ENCODE measurements around the gene EXOC6B. TPM values are rescaled to one million over a fixed set of nuclear protein-coding genes. Genes with fewer than 3 reads are reported as not detected.

The EXOC6B gene
- total RNA-seq, 3 donors from 2014 or later, result 6.5 to 7.3 (median 6.8) TPM

DNA sequence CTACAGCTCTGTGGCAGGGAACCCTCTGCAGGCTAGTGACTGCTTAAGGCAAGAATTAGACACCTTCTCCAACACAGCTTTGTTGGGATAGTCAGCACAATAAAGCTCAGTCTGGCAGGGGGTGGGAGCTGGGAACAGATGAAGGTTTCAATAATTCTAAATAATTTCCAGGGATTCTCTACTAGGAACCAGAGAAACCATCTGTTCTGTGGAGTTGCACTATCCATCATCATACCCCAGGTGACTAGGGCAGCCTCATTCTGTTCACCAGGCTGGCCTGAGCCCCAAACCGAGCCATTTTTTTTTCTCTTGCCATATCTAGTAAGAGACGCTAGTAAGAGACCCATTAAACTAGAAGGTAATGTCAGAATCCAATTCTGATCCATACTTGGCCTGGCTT lies 642.4 kb downstream of the EXOC6B start:
- ATAC-seq, result no peak
- Mint-ChIP-seq H3K9me3 (peaks cover 3% of the 10 kb centered on the region), H3K36me3 (ENCODE audit: insufficient read depth) (peaks cover 15% of the 10 kb centered on the region), H3K4me3 (no peak overlapping the region), H3K4me1 (ENCODE audit: low read depth) (no peaks in the 10 kb centered on the region), H3K27me3 (ENCODE audit: low read depth) (no peaks in the 10 kb centered on the region)
- DNase-seq, result no peak

DNA sequence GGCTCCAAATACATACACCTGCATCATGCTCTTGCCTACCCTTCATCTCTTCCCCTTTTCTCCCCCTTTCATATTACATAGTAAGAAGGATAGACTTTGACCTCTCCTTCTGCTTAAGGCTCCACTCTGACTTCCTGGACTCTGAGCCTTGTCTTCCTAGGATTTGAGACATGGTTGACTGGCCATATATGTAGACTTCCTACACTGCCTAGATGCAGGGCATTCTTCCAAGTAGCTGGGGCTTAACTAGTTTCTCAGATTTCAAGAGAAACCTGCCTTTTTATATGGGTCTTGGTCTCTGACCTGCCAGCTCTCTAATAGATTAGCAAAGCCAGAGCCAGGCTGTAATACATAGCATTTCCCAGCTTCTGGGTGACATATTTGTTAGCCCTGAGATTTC lies 642.8 kb downstream of the EXOC6B start:
- no peaks in the 10 kb centered on the region for H3K4me1 Mint-ChIP-seq (ENCODE audit: low read depth)
- H3K4me3 Mint-ChIP-seq, result no peak overlapping the region
- no peaks in the 10 kb centered on the region for H3K27me3 Mint-ChIP-seq (ENCODE audit: low read depth)
- peaks cover under 1% of the 10 kb centered on the region for H3K9me3 Mint-ChIP-seq
- H3K36me3 Mint-ChIP-seq (ENCODE audit: insufficient read depth), result peaks cover 11% of the 10 kb centered on the region
- DNase-seq (no peak), ATAC-seq (no peak)

DNA sequence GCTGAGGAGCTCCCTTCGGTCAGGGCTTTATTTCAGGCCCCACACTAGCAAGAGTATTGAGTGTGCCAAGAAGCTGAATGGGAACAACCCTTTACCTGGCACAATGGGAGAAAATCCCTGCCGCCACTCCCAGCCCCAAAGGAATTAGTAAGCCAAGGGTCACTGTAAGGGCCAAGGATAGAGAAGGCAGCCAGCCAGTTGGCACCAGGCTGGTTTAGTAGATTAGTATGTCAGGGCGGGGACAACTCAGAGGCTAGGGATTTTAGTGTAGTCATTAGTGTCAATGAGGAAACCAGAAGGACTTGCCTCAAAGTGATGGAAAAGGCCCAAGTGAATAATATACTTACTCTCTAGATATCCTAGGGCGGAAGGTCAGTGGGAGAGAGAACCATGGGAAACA lies 643.3 kb downstream of the EXOC6B start:
- H3K36me3 Mint-ChIP-seq (ENCODE audit: insufficient read depth), result peaks cover 15% of the 10 kb centered on the region
- DNase-seq (no peak), ATAC-seq (no peak)
- no peaks in the 10 kb centered on the region for H3K4me1 Mint-ChIP-seq (ENCODE audit: low read depth)
- no peak overlapping the region for H3K4me3 Mint-ChIP-seq
- H3K9me3 Mint-ChIP-seq, result no peaks in the 10 kb centered on the region
- H3K27me3 Mint-ChIP-seq (ENCODE audit: low read depth), result no peaks in the 10 kb centered on the region

DNA sequence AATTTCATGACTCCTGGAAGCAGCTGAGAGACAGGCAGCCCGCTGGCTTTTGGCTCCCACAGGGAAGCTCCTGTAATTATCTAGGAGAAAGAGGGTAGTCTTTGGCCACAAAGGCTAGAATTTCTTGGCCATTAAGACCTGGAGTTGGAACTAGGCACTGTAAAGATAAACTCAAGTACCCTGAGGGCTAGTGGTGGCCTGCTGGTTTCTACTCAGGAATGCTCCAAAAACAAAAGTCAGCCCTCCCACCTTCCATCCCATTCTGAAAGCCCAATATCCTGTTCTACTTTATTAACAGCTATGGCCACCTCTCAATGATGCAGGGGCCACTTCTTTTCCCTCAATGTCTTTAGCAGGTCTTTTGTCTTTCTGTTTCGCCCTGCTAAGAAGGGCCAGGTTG lies 644.2 kb downstream of the EXOC6B start:
- H3K4me1 Mint-ChIP-seq (ENCODE audit: low read depth), result no peaks in the 10 kb centered on the region
- no peak for ATAC-seq
- H3K4me3 Mint-ChIP-seq, result no peak overlapping the region
- H3K36me3 Mint-ChIP-seq (ENCODE audit: insufficient read depth), result peaks cover 15% of the 10 kb centered on the region
- no peaks in the 10 kb centered on the region for H3K27me3 Mint-ChIP-seq (ENCODE audit: low read depth)
- DNase-seq, result no peak
- no peaks in the 10 kb centered on the region for H3K9me3 Mint-ChIP-seq

- no peaks in the 10 kb centered on the region for H3K27me3 Mint-ChIP-seq (ENCODE audit: low read depth)
- no peaks in the 10 kb centered on the region for H3K9me3 Mint-ChIP-seq
- ATAC-seq, result no peak
- no peak overlapping the region for H3K4me3 Mint-ChIP-seq
- no peaks in the 10 kb centered on the region for H3K4me1 Mint-ChIP-seq (ENCODE audit: low read depth)
- no peak for DNase-seq
- H3K36me3 Mint-ChIP-seq (ENCODE audit: insufficient read depth), result peaks cover 22% of the 10 kb centered on the region
These were observed 645.5 kb downstream of the EXOC6B start for GRCh38 chr2:72180351-72180750.

DNA sequence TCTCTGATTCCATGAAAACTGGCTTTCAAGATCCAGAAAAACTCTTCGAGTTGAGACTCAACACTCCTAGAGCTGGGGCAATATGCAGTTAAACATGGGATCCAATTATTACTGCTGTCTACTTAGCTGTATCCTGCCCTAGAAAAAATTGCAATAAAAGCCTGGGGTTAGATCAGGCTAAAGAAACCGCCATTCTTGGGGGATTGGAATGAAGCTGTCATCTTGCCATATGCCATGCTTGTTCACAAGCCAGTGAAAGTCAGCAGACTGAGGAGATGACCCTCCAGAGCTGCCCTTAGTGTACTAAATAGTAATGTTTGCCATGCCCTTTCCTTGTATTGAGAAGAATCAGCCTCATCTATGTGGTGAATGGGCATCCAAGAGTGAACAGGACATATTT lies 647.3 kb downstream of the EXOC6B start:
- H3K36me3 Mint-ChIP-seq (ENCODE audit: insufficient read depth), result peaks cover 26% of the 10 kb centered on the region
- DNase-seq (no peak), ATAC-seq (no peak)
- H3K9me3 Mint-ChIP-seq, result no peaks in the 10 kb centered on the region
- no peaks in the 10 kb centered on the region for H3K27me3 Mint-ChIP-seq (ENCODE audit: low read depth)
- H3K4me1 Mint-ChIP-seq (ENCODE audit: low read depth), result no peaks in the 10 kb centered on the region
- no peak overlapping the region for H3K4me3 Mint-ChIP-seq

GRCh38 chr2:72176281-72176680 lies 649.6 kb downstream of the EXOC6B start:
- no peak for DNase-seq
- H3K27me3 Mint-ChIP-seq (ENCODE audit: low read depth), result no peaks in the 10 kb centered on the region
- H3K4me3 Mint-ChIP-seq, result no peak overlapping the region
- no peaks in the 10 kb centered on the region for H3K9me3 Mint-ChIP-seq
- ATAC-seq, result no peak
- H3K36me3 Mint-ChIP-seq (ENCODE audit: insufficient read depth), result peaks cover 23% of the 10 kb centered on the region
- no peaks in the 10 kb centered on the region for H3K4me1 Mint-ChIP-seq (ENCODE audit: low read depth)

DNA sequence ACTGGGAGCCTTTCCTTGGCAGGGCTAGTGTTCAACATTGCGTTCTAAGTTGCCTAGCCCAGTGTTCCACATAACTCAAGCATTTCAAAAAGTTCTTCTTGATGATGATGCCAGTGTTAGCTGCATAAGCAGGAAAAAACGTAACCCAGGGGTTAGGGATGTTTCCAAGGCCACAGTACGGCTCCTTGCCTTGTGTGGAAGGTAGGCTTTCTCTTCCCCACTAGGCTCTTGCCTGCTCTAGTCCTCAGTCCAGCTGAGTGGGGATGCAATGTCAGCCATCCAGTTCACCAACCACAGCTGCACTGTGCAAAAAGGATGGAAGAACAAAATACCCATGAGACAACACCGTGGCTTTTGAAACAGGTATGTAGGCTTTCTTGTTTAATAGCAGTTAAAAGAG lies 650.2 kb downstream of the EXOC6B start:
- ATAC-seq (no peak), DNase-seq (no peak)
- H3K36me3 Mint-ChIP-seq (ENCODE audit: insufficient read depth), result peaks cover 23% of the 10 kb centered on the region
- no peaks in the 10 kb centered on the region for H3K27me3 Mint-ChIP-seq (ENCODE audit: low read depth)
- H3K4me3 Mint-ChIP-seq, result no peak overlapping the region
- H3K4me1 Mint-ChIP-seq (ENCODE audit: low read depth), result no peaks in the 10 kb centered on the region
- no peaks in the 10 kb centered on the region for H3K9me3 Mint-ChIP-seq

- Mint-ChIP-seq H3K9me3 (no peaks in the 10 kb centered on the region), H3K36me3 (ENCODE audit: insufficient read depth) (peaks cover 18% of the 10 kb centered on the region), H3K27me3 (ENCODE audit: low read depth) (no peaks in the 10 kb centered on the region), H3K4me3 (no peak overlapping the region), H3K4me1 (ENCODE audit: low read depth) (no peaks in the 10 kb centered on the region)
- DNase-seq (no peak), ATAC-seq (no peak)
These were observed 652.1 kb downstream of the EXOC6B start for GRCh38 chr2:72173640-72174321.

- Mint-ChIP-seq H3K9me3 (peaks cover 4% of the 10 kb centered on the region), H3K4me1 (ENCODE audit: low read depth) (no peaks in the 10 kb centered on the region), H3K27me3 (ENCODE audit: low read depth) (no peaks in the 10 kb centered on the region), H3K4me3 (no peak overlapping the region), H3K36me3 (ENCODE audit: insufficient read depth) (peaks cover 11% of the 10 kb centered on the region)
- ATAC-seq, result no peak
- DNase-seq, result no peak
These were observed 653.4 kb downstream of the EXOC6B start for GRCh38 chr2:72172478-72172877.

DNA sequence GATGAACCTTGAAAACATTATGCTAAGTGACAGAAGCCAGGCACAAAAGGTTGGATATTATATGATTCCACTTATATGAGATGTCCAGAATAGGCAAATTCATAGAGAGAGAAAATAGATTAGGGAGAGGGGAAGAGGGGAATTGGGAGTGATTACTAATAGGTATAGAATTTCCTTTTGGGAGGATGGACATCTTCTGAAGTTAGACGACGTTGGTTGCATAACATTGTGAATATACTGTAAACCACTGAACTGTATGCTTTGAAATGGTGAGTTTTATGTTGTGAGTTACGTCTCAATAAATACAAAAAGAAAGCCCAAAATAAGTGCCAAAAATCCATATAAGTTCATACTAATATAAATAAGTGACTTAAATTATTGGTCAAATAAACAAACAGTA lies 659.6 kb downstream of the EXOC6B start:
- ATAC-seq, result no peak
- no peak overlapping the region for H3K4me3 Mint-ChIP-seq
- H3K36me3 Mint-ChIP-seq (ENCODE audit: insufficient read depth), result no peaks in the 10 kb centered on the region
- no peak for DNase-seq
- H3K9me3 Mint-ChIP-seq, result peaks cover 4% of the 10 kb centered on the region
- no peaks in the 10 kb centered on the region for H3K4me1 Mint-ChIP-seq (ENCODE audit: low read depth)
- H3K27me3 Mint-ChIP-seq (ENCODE audit: low read depth), result peaks cover 10% of the 10 kb centered on the region

GRCh38 chr2:72165792-72166191 lies 660.0 kb downstream of the EXOC6B start:
- DNase-seq (no peak), ATAC-seq (no peak)
- Mint-ChIP-seq H3K4me1 (ENCODE audit: low read depth) (no peaks in the 10 kb centered on the region), H3K9me3 (peaks cover 4% of the 10 kb centered on the region), H3K4me3 (no peak overlapping the region), H3K36me3 (ENCODE audit: insufficient read depth) (no peaks in the 10 kb centered on the region), H3K27me3 (ENCODE audit: low read depth) (peaks cover 10% of the 10 kb centered on the region)

DNA sequence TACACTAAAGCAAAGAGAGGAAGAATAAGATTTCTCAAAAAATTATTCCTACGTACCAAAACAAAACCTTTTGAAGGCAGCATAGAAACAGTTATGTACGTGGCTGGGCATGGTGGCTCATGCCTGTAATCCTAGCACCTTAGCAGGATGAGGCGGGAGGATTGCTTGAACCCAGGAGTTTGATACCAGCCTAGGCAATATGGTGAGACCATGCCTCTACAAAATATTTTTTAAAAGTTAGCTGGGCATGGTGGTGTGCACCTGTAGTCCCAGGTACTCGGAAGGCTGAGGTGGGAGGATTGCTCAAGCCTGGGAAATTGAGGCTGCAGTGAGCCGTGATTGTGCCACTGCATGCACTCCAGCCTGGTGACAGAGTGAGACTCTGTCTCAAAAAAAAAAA lies 663.3 kb downstream of the EXOC6B start:
- DNase-seq, result no peak
- H3K36me3 Mint-ChIP-seq (ENCODE audit: insufficient read depth), result no peaks in the 10 kb centered on the region

DNA sequence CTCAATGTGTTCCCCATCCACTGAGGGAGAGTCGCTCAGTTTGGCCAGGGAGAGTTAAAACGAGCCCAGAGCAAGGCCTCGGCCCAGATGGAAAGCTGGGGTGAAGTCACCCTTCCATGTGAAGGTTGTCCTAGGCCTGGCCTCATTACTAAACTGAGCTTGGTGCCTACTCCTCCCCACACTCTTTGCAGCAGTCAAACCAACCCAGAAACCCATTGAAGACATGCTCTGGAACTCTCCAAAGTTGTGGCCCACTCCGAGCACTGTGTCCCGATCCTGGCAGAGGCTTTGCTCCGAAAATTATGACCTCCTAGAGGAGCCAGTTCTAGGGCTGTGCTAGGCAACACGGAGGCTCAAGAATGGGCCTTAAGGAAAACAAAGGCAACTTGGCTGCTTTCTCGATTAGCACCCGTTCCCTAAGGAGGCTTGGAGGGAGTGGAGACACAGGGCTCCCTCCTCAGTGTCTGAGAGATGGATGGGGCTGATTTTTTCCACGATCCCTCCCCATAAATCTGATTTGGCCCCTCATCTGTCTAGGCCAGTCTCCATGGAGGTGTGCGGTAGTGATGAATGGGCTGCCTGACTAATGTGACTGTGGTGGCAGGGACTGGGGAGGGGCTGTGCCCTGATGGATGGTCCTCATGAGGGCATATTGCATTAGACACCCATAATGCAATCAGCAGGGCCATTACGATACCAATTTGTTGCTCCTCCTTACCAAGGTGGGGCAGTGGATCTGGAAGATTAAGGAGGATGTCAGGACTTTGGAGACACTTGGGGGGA lies 666.4 kb downstream of the EXOC6B start:
- DNase-seq, result no peak
- ATAC-seq, result no peak
- H3K27me3 Mint-ChIP-seq (ENCODE audit: low read depth), result peaks cover 33% of the 10 kb centered on the region
- H3K4me1 Mint-ChIP-seq (ENCODE audit: low read depth), result no peaks in the 10 kb centered on the region
- H3K36me3 Mint-ChIP-seq (ENCODE audit: insufficient read depth), result no peaks in the 10 kb centered on the region
- no peaks in the 10 kb centered on the region for H3K9me3 Mint-ChIP-seq
- no peak overlapping the region for H3K4me3 Mint-ChIP-seq

More for the DNA sequence above, 663.3 kb downstream of the EXOC6B start:
- no peaks in the 10 kb centered on the region for H3K9me3 Mint-ChIP-seq
- no peaks in the 10 kb centered on the region for H3K4me1 Mint-ChIP-seq (ENCODE audit: low read depth)
- H3K27me3 Mint-ChIP-seq (ENCODE audit: low read depth), result peaks cover 22% of the 10 kb centered on the region
- ATAC-seq, result no peak
- H3K4me3 Mint-ChIP-seq, result no peak overlapping the region

Measured in activated T-cell treated with anti-CD3 and anti-CD28 coated beads, Interleukin-2, amount 50 U/mL, for 4 hours (primary cell).